Measurements from ENCODE around the gene DHRS4.
"Not testable (repeated sequence)": the region's sequence is repeated elsewhere in the genome, so short reads cannot be mapped to it uniquely, and the experiment has no call there.

DNA sequence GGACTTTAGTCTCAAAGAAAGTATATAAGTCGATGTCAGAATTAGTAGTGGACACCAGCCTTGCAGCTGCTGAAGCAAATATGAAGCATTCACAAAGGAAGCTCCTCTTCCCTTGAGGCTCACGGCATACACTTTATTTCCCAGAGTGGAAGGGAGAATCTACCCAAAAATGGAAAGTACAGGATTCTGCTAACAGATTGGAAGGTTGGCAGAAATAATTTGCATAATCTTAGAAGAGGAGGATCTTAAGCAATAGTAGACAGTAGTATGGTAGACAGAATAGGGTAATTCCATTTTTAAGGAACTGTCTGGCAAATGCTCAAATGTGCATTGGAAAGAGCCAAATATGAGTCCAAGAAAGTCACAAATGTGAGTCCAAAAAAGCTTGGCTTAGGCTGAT lies 2.2 kb downstream of the DHRS4 start:
- not testable (repeated sequence) for TF ChIP-seq POLR2A, CTCF (IDR thresholded peaks at IDR 0.05)

All from lower leg skin (tissue), 3 donors.